Left forelimb (tissue), 1 donor: ENCODE measurements around the gene HIBCH.
"Not testable (repeated sequence)": the region's sequence is repeated elsewhere in the genome, so short reads cannot be mapped to it uniquely, and the experiment has no call there.

Source experiments
- DNase-seq: peaks from one replicate; pipeline ENCODE4 v3.0.0-alpha.2; 2018; ENCODE audit warnings: low spot score

HIBCH gene

GRCh38 chr2:190304404-190304803, 15.2 kb downstream of the HIBCH start:
- no peak for DNase-seq

DNA sequence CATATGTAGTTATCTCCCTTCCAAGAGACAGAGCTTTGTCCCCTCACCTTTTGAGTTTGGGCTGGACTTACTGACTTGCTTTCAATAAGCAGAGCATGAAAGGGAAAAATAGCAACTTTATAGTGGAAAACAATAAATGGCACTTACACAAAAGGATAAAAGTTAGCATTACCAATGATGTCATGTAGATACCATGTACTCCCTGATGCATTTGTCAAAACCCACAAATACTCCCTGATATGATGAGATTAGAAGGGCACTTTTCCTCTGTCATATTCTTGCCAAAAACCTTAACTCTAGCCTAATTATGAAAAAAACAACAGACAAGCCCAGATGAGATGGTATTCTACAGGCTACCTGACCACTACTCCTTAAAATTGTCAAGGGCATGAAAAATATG, 16.0 kb downstream of the HIBCH start:
- DNase-seq, result no peak

DNA sequence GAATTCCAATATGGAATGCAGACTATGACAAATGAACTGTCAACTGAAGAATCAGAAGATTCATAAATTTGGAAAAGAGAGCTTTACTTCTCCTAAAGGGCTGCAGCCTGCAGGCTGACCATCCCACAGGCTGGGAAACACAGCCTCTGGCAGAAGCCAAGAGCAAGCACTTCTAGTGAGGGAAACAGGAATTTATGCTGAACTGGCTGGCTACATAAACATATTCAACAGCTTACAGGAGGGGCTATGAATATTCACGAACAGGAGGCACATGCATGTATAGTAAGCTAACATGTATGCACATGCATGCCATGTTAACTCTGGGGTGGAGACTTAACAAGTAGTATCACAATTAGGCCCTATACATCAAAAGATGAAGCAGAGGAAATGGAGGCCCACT, 17.6 kb downstream of the HIBCH start:
- DNase-seq, result no peak

- no peak for DNase-seq
These were observed 18.6 kb downstream of the HIBCH start for GRCh38 chr2:190301032-190301431.

GRCh38 chr2:190297880-190298279, 21.7 kb downstream of the HIBCH start:
- not testable (repeated sequence) for DNase-seq

GRCh38 chr2:190283783-190284182, 35.8 kb downstream of the HIBCH start:
- no peak for DNase-seq

- no peak for DNase-seq
These were observed 38.9 kb downstream of the HIBCH start for GRCh38 chr2:190280565-190281350.

DNA sequence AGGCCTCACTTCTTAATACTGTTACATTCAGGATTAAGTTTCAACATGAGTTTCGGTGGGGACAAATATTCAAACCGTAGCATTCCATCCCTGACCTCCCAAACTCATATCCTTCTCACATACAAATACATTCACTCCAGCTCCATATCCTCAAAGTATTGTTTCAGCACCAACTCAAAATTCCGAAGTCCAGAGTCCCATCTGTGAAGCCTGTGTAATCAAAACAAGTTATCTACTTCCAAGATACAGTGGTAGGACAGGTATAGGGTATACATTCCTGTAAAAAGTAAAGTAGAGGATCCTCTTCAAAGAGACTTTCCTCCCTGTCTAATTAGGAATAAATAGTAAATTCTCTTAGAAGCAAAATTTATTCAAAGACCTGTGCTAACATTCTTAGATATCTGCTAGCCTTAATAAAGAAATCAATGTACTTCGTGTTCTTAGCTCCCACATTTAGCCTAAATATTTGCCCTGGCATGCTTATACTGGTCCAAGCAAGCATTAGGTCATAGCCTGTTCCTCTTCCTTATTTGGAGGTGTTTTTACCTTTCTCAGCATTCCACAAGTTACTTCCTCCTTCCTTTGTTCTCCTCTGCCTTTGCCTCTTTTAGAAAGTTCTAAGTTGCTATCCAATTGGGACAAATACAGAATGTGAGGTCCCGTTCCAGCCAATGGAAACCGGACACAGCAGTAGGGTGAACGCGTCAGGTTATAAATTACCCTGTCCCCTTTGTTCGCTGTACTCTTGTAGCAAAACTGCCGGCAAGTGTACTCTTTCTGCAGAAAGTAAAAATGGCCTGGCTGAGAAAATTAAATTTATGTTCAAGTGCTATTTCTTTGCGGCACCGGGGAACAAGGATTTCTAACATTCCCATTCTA, 40.1 kb downstream of the HIBCH start:
- not testable (repeated sequence) for DNase-seq

DNA sequence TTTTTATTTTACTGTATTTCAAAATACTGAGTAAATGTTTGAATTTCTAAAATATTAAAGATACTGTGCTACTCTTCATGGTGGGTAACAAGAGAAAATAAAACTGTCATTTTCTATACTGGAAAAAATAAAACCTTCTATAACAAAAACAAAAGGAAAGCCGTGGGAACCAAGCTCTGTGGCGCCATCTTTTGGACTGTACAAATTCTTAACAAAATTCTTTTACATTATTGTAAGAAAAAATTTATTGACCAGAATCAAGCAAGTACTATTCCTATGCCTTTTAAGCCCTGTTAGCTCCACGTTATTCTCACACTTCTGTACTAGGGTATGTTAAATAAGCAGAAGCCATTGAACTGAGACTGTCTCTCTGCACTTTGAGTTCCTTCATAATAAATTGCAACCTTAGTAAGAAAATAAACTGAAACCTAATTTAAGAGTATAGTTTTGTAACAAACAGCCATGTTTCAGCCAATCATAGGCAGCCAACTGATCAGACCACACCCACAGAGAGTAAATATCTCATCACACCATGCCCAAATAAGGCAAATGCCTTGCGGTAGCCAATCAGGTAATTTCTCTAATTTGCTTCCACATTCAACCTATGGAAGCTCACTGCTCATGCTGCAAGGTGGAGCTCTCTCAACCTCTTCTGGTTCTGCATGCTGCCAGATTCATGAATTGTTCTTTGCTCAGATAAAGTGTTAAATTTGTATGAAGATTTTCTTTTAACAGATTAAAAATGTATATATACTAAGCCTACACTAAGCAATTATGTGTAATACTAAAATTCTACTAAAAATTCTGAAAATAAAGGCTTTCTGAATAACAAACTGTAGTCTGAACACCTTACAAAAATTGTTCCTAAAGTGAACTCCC, 42.2 kb downstream of the HIBCH start:
- DNase-seq, result no peak

GRCh38 chr2:190272457-190272842, 47.2 kb downstream of the HIBCH start:
- DNase-seq, result no peak

GRCh38 chr2:190271783-190272456, 47.7 kb downstream of the HIBCH start:
- no peak for DNase-seq

DNA sequence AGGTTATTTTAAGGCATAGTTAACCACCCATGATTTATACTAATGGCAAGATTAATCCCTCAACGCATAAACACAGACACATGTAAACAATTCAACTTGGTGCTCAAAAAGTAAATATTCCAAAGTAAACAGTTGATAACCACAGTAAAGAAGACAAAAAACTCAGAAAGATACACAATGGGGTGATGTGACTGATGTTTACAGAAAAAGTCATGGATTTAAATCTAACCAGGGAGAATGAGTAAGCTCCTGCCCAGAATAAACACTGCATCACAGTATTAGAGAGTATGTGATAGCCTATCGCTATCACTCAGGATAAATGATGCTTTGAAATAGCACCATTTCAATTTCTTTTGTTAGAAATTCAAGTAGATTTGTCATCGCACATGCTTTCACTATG, 49.3 kb downstream of the HIBCH start:
- no peak for DNase-seq

GRCh38 chr2:190269699-190270098, 49.9 kb downstream of the HIBCH start:
- not testable (repeated sequence) for DNase-seq

DNA sequence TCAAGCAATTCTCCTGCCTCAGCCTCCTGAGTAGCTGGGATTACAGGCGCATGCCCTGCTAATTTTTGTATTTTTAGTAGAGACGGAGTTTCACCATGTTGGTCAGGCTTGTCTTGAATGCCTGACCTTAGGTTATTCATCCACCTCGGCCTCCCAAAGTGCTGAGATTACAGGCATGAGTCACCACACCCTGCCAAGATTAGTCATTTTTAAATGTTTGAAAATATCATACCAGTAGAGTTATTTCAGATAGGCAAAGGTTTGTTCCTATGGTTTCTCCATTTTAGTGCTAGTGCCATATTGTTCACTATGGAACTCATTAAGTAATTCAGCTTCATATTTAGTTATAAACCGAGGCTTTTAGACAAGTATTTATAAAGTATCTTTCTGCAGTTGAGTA, 52.3 kb downstream of the HIBCH start:
- no peak for DNase-seq

DNA sequence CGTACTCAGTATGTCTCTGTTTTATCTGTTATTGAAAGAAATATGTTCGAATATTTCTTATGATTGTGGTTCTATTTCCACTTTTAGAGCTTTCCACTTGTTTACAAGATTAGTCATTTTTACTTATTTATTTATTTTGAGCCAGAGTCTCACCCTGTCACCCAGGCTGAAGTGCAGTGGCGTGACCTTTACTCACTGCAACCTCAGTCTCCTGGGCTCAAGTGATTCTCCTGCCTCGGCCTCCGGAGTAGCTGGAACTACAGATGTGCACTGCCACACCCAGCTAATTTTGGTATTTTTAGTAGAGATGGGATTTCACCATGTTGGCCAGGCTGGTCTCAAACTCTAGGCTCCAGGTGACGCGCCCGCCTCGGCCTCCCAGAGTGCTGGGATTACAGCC, 53.3 kb downstream of the HIBCH start:
- DNase-seq, result no peak

- no peak for DNase-seq
These were observed 57.8 kb downstream of the HIBCH start for GRCh38 chr2:190261851-190262250.

DNA sequence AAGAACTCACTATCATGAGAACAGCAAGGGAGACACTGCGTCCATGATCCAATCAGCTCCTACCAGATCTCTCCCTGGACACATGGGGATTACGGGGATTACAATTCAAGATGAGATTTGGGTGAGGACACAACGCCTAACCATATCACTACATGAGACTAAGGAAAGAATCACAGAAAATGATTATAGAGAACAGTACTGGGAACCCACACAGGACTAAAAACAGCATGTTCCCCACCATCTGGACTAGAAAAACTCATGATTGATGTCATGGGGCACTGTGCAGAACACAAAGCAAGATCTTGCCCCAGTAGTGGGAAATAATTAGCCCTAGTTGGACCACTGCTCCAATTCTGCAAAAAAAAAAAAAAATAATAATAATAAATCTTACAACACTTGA, 63.5 kb downstream of the HIBCH start:
- DNase-seq, result no peak

GRCh38 chr2:190255676-190256075, 64.0 kb downstream of the HIBCH start:
- no peak for DNase-seq

DNA sequence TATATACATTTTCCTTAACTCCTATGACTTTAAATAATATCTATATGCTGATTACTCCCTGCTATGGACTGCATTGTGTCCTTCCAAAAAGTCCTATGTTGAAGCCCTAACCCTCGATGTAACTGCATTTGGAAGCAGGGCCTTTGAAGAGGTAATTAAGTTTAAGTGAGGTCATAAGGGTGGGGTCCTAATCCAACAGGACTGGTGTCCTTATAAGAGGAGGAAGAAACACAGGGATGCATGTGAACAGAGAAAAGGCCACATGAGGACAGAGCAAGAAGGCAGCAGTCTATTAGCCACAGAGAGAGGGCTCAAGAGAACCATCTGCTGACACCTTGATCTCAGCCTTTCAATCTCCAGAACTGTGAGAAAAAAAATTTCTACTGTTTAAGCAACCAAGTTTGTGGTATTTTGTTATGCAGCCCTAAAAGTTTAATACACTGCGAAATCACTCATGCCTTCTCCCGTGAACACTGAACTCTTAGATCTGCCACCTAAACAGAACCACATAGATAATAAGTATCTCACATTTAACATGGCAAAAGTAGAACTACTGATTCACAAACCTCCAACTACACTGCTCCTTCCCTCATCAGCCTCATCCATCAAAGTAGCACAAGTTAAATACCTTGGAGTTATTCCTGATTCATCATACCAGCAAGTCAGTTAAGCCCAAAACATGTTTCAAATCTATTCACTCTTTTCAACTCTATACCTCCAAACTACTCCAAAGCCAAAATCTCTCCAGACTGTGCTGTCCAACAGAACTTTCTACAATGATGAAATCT, 65.4 kb downstream of the HIBCH start:
- DNase-seq, result no peak

DNA sequence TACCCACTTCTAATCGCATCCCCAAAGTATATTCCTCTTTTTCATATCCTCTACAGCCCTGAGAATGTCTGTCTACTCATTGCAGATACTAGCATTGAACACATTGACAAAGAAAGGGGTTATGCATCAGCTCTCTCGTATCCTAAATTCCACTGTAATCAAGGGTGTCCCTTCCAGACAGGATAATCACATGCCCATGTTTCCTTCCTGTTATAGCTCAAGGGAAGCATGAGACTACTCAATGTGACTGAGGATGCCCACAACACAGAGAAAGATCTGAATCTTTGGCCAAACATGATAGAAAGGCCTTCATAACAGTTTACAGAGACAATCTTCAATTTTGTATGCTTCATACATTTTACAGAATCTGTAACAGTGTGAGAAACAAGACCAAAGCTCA, 69.2 kb downstream of the HIBCH start:
- no peak for DNase-seq

DNA sequence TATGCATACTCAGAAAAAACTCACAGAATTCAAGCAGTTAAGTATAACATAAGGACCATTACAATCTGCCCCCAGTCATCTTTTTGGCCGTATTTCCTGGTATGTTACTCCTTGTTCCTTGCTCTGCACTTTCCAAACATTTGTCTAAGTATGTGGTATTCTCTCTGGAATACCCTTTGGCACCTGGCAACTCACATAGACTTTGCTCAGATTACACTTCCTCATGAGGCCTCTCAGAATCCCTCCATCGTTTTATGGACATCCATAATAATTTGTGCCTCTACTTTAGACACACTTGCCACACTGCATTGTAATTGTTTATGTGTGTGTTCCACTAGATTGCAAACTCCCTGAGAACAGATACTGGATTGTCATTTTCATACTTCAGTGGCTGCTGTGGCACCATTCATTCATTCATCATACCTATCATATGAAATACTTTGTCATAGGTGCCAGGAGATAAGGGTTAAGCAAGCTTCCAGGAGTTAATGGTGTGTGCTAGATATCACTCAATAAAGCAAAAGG, 84.0 kb downstream of the HIBCH start:
- no peak for DNase-seq
